Gastrocnemius medialis (tissue), 4 donors: ENCODE measurements around the gene GGA2. TPM values are rescaled to one million over a fixed set of nuclear protein-coding genes. Genes with fewer than 3 reads are reported as not detected.

Experiments
- ATAC-seq, 2 donors: fragments of 150-250 bp; one replicate each; pipeline ENCODE4 v1.9.1; 2016
- DNase-seq, 2 donors: peaks; one replicate each; pipeline ENCODE4 v3.0.0-alpha.2; 2019
- H3K27ac ChIP-seq, 4 donors: fragments of 200-600 bp; sonication (generic); 1 replicate in 1 of 4; 2 replicates in 3 of 4; pipeline ENCODE4 v1.5.1; 2016 to 2018; ENCODE audit warnings: mild to moderate bottlenecking in 2 of 4, moderate library complexity in 1 of 4
- H3K27me3 ChIP-seq, 3 donors: fragments of 200-600 bp; sonication (generic) in 2 of 3; 1 replicate in 1 of 3; 2 replicates in 2 of 3; pipeline versions ENCODE4 v1.5.1 to v1.6.0; 2016 to 2019; ENCODE audit warnings: mild to moderate bottlenecking in 1 of 3, moderate library complexity in 1 of 3
- H3K36me3 ChIP-seq, 2 donors: fragments of 200-600 bp; sonication (generic) in 1 of 2; one replicate each; pipeline ENCODE4 v1.5.1; 2017 to 2018
- H3K4me1 ChIP-seq, 2 donors: fragments of 200-600 bp; sonication (generic) in 1 of 2; one replicate each; pipeline ENCODE4 v1.5.1; 2016 to 2017; ENCODE audit warnings: mild to moderate bottlenecking in 2 of 2
- H3K4me3 ChIP-seq, 4 donors: fragments of 200-600 bp; sonication (generic) in 3 of 4; 1 replicate in 1 of 4; 2 replicates in 3 of 4; pipeline ENCODE4 v1.5.1; 2016 to 2019; ENCODE audit warnings: mild to moderate bottlenecking in 2 of 4
- H3K9me3 ChIP-seq, 3 donors: fragments of 200-600 bp; sonication (generic) in 2 of 3; 1 replicate in 1 of 3; 2 replicates in 2 of 3; pipeline ENCODE4 v1.5.1; 2016 to 2019
- POLR2A ChIP-seq, 2 donors: fragments of 450-650 bp; IDR thresholded peaks; one replicate each; pipeline ENCODE4 v1.6.1; 2017; ENCODE audit warnings: antibody characterized with exemption in 2 of 2, mild to moderate bottlenecking in 2 of 2, moderate library complexity in 2 of 2
- in situ Hi-C, 4 donors: fragments of 200-750 bp; cut with MboI; loops; one replicate each; pipeline versions ENCODE4 v1.15.0 to v1.8.0; 2017; ENCODE audit warnings: low sequenced_read_pairs in 4 of 4
- intact Hi-C: fragments of 100-400 bp; cut with DNase I; formaldehyde crosslinking; loops from one replicate; pipeline ENCODE4 v1.15.1; 2023; ENCODE audit warnings: low total_unique reads
- total RNA-seq, 4 donors: library from RNA; depleted of rRNA; stranded (reverse); fragments of >200 nt; gene quantifications; one replicate each; pipeline versions ENCODE4 v1.1.0 to v1.2.3, GENCODE V29; 2016
- TF ChIP-seq, protein P1 (sequence below), 5 experiments: fragments of 450-650 bp in 3 of 5; fragments of 200-600 bp in 2 of 5; sonication (generic) in 2 of 5; IDR thresholded peaks in 4 of 5; conservative IDR thresholded peaks in 1 of 5; 1 replicate in 4 of 5; 2 replicates in 1 of 5; pipeline ENCODE4 v1.5.1; 2016 to 2019; ENCODE audit warnings: antibody characterized with exemption in 5 of 5, mild to moderate bottlenecking in 3 of 5, moderate library complexity in 3 of 5

The GGA2 gene
- total RNA-seq, 4 donors from 2014 or later: 31.0 to 79.9 (median 48.8) TPM

DNA sequence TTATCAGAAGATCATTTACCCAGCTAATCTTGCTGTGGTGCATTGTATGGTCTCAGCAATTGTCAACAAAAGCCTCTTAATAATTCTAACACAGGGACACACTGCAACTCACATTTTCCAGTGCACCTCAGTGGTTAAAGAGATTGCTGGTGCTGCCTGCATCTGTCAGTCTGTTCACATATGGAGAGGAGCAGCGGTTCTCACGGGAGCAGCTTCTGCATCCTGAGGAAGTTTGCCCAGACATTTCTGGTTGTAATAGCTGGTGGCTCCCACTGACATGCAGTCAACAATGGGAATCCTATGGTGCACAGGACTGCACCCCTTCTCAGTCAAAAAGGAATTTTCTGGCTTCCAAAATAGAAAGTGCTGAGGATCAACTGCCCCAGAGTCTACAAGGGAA is 7.8 kb downstream of the GGA2 start:
- Histone ChIP-seq H3K36me3 (no peaks in the 10 kb centered on the region), H3K27ac (peak overlapping the region in 3 of 4 donors; percentile 88 to 97 (median 91)), H3K4me3 (no peak overlapping the region), H3K9me3 (no peaks in the 10 kb centered on the region), H3K4me1 (peaks cover 23 to 33% of the 10 kb centered on the region in 2 donors), H3K27me3 (no peaks in the 10 kb centered on the region)
- no peak for DNase-seq
- intact Hi-C loops (no loop called here), in situ Hi-C loops (no loop called here)
- no peak for ATAC-seq
- TF ChIP-seq POLR2A (IDR thresholded peaks at IDR 0.05): no peak
- TF ChIP-seq, protein P1, sequence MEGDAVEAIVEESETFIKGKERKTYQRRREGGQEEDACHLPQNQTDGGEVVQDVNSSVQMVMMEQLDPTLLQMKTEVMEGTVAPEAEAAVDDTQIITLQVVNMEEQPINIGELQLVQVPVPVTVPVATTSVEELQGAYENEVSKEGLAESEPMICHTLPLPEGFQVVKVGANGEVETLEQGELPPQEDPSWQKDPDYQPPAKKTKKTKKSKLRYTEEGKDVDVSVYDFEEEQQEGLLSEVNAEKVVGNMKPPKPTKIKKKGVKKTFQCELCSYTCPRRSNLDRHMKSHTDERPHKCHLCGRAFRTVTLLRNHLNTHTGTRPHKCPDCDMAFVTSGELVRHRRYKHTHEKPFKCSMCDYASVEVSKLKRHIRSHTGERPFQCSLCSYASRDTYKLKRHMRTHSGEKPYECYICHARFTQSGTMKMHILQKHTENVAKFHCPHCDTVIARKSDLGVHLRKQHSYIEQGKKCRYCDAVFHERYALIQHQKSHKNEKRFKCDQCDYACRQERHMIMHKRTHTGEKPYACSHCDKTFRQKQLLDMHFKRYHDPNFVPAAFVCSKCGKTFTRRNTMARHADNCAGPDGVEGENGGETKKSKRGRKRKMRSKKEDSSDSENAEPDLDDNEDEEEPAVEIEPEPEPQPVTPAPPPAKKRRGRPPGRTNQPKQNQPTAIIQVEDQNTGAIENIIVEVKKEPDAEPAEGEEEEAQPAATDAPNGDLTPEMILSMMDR (IDR thresholded peaks at IDR 0.05 in 4 of 5, conservative IDR thresholded peaks at IDR 0.05 in 1 of 5): no peak

GRCh38 chr16:23501291-23501690 is 9.0 kb downstream of the GGA2 start:
- Histone ChIP-seq H3K4me3 (no peak overlapping the region), H3K36me3 (no peaks in the 10 kb centered on the region), H3K4me1 (peaks cover 27 to 28% of the 10 kb centered on the region in 2 donors), H3K9me3 (no peaks in the 10 kb centered on the region), H3K27ac (no peak overlapping the region), H3K27me3 (no peaks in the 10 kb centered on the region)
- in situ Hi-C loops (no loop called here), intact Hi-C loops (no loop called here)
- no peak for DNase-seq
- TF ChIP-seq, protein P1 (IDR thresholded peaks at IDR 0.05 in 4 of 5, conservative IDR thresholded peaks at IDR 0.05 in 1 of 5): no peak
- no peak for TF ChIP-seq POLR2A (IDR thresholded peaks at IDR 0.05)
- no peak for ATAC-seq

DNA sequence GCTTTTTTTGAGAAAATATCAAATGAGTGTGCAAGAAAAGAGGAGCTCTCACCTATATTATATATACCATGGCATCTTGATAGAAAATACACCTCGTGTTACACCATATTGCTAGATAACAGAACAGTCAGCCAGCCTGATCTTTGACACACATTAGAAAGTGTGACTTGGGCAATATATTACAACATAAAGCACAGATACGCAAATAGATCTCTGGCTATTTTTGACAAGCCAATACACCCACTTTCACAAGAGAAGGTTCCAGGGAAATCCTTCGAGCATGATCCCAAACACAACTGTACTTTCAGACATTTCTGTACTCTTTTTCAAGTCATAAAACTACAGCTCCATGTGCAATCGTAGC is 9.4 kb downstream of the GGA2 start:
- Histone ChIP-seq H3K9me3 (no peaks in the 10 kb centered on the region), H3K27ac (no peak overlapping the region), H3K4me3 (no peak overlapping the region), H3K4me1 (peaks cover 23 to 27% of the 10 kb centered on the region in 2 donors), H3K27me3 (no peaks in the 10 kb centered on the region), H3K36me3 (no peaks in the 10 kb centered on the region)
- DNase-seq: no peak
- no peak for TF ChIP-seq POLR2A (IDR thresholded peaks at IDR 0.05)
- TF ChIP-seq, protein P1 (IDR thresholded peaks at IDR 0.05 in 4 of 5, conservative IDR thresholded peaks at IDR 0.05 in 1 of 5): no peak
- in situ Hi-C loops: no loop called here
- intact Hi-C loops: no loop called here
- no peak for ATAC-seq

GRCh38 chr16:23500212-23500861 is 10.0 kb downstream of the GGA2 start:
- no peak for ATAC-seq
- Histone ChIP-seq H3K27ac (no peak overlapping the region), H3K4me1 (peaks cover 18 to 23% of the 10 kb centered on the region in 2 donors), H3K9me3 (no peaks in the 10 kb centered on the region), H3K27me3 (no peaks in the 10 kb centered on the region), H3K36me3 (peaks cover 0 to 4% of the 10 kb centered on the region in 2 donors), H3K4me3 (no peak overlapping the region)
- intact Hi-C loops (no loop called here), in situ Hi-C loops (no loop called here)
- TF ChIP-seq POLR2A (IDR thresholded peaks at IDR 0.05): no peak
- TF ChIP-seq, protein P1 (IDR thresholded peaks at IDR 0.05 in 4 of 5, conservative IDR thresholded peaks at IDR 0.05 in 1 of 5): no peak
- no peak for DNase-seq

- ATAC-seq (no peak), DNase-seq (no peak)
- H3K27ac ChIP-seq: no peak overlapping the region
- H3K4me3 ChIP-seq: no peak overlapping the region
- H3K27me3 ChIP-seq: no peaks in the 10 kb centered on the region
- H3K4me1 ChIP-seq: peaks cover 13 to 18% of the 10 kb centered on the region in 2 donors
- TF ChIP-seq, protein P1 (IDR thresholded peaks at IDR 0.05 in 4 of 5, conservative IDR thresholded peaks at IDR 0.05 in 1 of 5): no peak
- TF ChIP-seq POLR2A (IDR thresholded peaks at IDR 0.05): no peak
- peaks cover 0 to 8% of the 10 kb centered on the region in 2 donors for H3K36me3 ChIP-seq
- in situ Hi-C loops (no loop called here), intact Hi-C loops (no loop called here)
- H3K9me3 ChIP-seq: no peaks in the 10 kb centered on the region
These were observed 10.5 kb downstream of the GGA2 start for GRCh38 chr16:23499801-23500200.
